ENCODE measurements around the gene RWDD1. TPM values are rescaled to one million over a fixed set of nuclear protein-coding genes. Genes with fewer than 3 reads are reported as not detected.

Gene RWDD1
- total and polyA plus RNA-seq, 2 donors (not counting 1 experiment from before 2014, with no cell fraction given): 18.0 to 22.4 TPM

GRCh38 chr6:116572162-116572561, 858 bp downstream of the RWDD1 start:
- POLR2A ChIA-PET: interaction anchor here (1.4 to 2.8 kb wide), 4 partner anchors 290 to 471 kb away, joined by 4 to 17 read pairs (median 8); partner anchors contain the start of genes NT5DC1, TSPYL1 and TSPYL4
- WGBS (ENCODE audit: insufficient coverage): 3% methylated on average over 6 of the region's 7 CpGs
- no peaks in the 10 kb centered on the region for H3K9me3 Mint-ChIP-seq (ENCODE audit: insufficient read depth)
- H3K27ac ChIP-seq (ENCODE audit: low read length in 2 of 2): peak overlapping the region; percentile 83 to 96
- peak overlapping the region; percentile 89 for H3K4me2 ChIP-seq (replicated peaks; ENCODE audit: low read depth, low read length, poor library complexity, severe bottlenecking)
- ATAC-seq (ENCODE audit: low read depth): no peak
- intact Hi-C loops (cut with micrococcal nuclease): no loop called here
- peak overlapping the region; percentile 97 for H3K27ac Mint-ChIP-seq
- peak overlapping the region; percentile 98 for H3K9ac ChIP-seq (ENCODE audit: low read length)
- H3K9me3 ChIP-seq (ENCODE audit: control extremely low read depth in 1 of 3, control insufficient read depth in 2 of 3, insufficient read depth in 1 of 3, low read length in 2 of 3): no peaks in the 10 kb centered on the region
- H3K36me3 ChIP-seq (replicated peaks in 1 of 2; ENCODE audit: control extremely low read depth in 1 of 2, control insufficient read depth in 1 of 2, extremely low read depth in 1 of 2, insufficient read depth in 2 of 2, low read length in 1 of 2): peaks cover 5 to 13% of the 10 kb centered on the region in 2 experiments
- peaks cover 40% of the 10 kb centered on the region for H3K4me1 Mint-ChIP-seq
- peak overlapping the region; percentile 97 for H3K4me3 Mint-ChIP-seq
- no peaks in the 10 kb centered on the region for H4K20me1 ChIP-seq (ENCODE audit: control insufficient read depth, insufficient read depth, low read length, poor library complexity, severe bottlenecking)
- TF ChIP-seq CTCF (IDR thresholded peaks at IDR 0.05) (no peak), EZH2 (IDR thresholded peaks at IDR 0.05; ENCODE audit: borderline replicate concordance, insufficient read depth, low read depth, low read length, poor library complexity, severe bottlenecking) (no peak)
- peaks cover 24% of the 10 kb centered on the region in 2 donors for H3K4me1 ChIP-seq (ENCODE audit: control insufficient read depth in 2 of 2, insufficient read depth in 2 of 2, low read length in 2 of 2)
- CTCF ChIA-PET: interaction anchor here (1.1 to 4.6 kb wide), 8 partner anchors 9 to 317 kb away, joined by 3 to 34 read pairs (median 5); partner anchors contain the start of gene TSPYL1
- H2AFZ ChIP-seq (ENCODE audit: insufficient read depth, low read depth, low read length, poor library complexity, severe bottlenecking): peak overlapping the region; percentile 94
- DNase-seq: peak; percentile 31
- no peaks in the 10 kb centered on the region for H3K27me3 ChIP-seq (replicated peaks in 1 of 4; ENCODE audit: control extremely low read depth in 1 of 4, control insufficient read depth in 3 of 4, insufficient read depth in 4 of 4, low read length in 3 of 4)
- H3K27me3 Mint-ChIP-seq: no peaks in the 10 kb centered on the region
- H3K79me2 ChIP-seq (ENCODE audit: control insufficient read depth, insufficient read depth, low read length): peaks cover 53% of the 10 kb centered on the region
- H3K4me3 ChIP-seq (ENCODE audit: control extremely low read depth in 1 of 5, extremely low read depth in 1 of 5, insufficient read depth in 1 of 5, low read depth in 2 of 5, low read length in 4 of 5): peak overlapping the region; percentile 81 to 93 (median 83)

DNA sequence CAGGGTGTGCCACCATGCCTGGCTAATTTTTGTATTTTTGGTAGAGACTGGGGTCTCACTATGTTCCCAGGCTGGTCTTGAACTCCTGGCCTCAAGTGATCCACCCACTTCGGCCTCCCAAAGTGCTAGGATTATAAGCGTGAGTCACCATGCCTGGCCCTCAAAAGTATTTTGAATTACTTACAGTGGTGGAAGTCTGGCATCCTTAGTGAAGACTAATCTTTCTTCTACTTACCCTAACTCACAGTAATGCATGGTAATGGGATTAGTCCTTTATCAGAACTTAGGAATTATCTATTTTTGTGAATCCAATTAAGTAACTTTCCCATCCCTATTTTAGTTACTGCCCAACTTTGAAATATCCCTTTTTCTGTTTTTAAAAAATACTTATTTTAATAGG, 3.9 kb downstream of the RWDD1 start:
- no peaks in the 10 kb centered on the region for H3K27me3 ChIP-seq (replicated peaks in 1 of 4; ENCODE audit: control extremely low read depth in 1 of 4, control insufficient read depth in 3 of 4, insufficient read depth in 4 of 4, low read length in 3 of 4)
- H2AFZ ChIP-seq (ENCODE audit: insufficient read depth, low read depth, low read length, poor library complexity, severe bottlenecking): no peak overlapping the region
- Mint-ChIP-seq H3K27me3 (no peaks in the 10 kb centered on the region), H3K4me1 (peaks cover 28% of the 10 kb centered on the region), H3K4me3 (no peak overlapping the region), H3K27ac (no peak overlapping the region), H3K9me3 (ENCODE audit: insufficient read depth) (no peaks in the 10 kb centered on the region)
- intact Hi-C loops (cut with micrococcal nuclease): no loop called here
- ChIA-PET CTCF (interaction anchor here (1.0 kb wide), 1 partner anchor 14 kb away, joined by 4 read pairs; no protein-coding TSS in a partner anchor), POLR2A (no interaction called here)
- H3K79me2 ChIP-seq (ENCODE audit: control insufficient read depth, insufficient read depth, low read length): peaks cover 61% of the 10 kb centered on the region
- WGBS (ENCODE audit: insufficient coverage): no CpG with 5 or more reads among the region's 2 CpGs
- no peaks in the 10 kb centered on the region for H4K20me1 ChIP-seq (ENCODE audit: control insufficient read depth, insufficient read depth, low read length, poor library complexity, severe bottlenecking)
- no peak overlapping the region for H3K27ac ChIP-seq (ENCODE audit: low read length in 2 of 2)
- H3K4me2 ChIP-seq (replicated peaks; ENCODE audit: low read depth, low read length, poor library complexity, severe bottlenecking): no peak overlapping the region
- H3K4me3 ChIP-seq (ENCODE audit: control extremely low read depth in 1 of 5, extremely low read depth in 1 of 5, insufficient read depth in 1 of 5, low read depth in 2 of 5, low read length in 4 of 5): no peak overlapping the region
- no peaks in the 10 kb centered on the region for H3K9me3 ChIP-seq (ENCODE audit: control extremely low read depth in 1 of 3, control insufficient read depth in 2 of 3, insufficient read depth in 1 of 3, low read length in 2 of 3)
- H3K9ac ChIP-seq (ENCODE audit: low read length): no peak overlapping the region
- peaks cover 5 to 16% of the 10 kb centered on the region in 2 experiments for H3K36me3 ChIP-seq (replicated peaks in 1 of 2; ENCODE audit: control extremely low read depth in 1 of 2, control insufficient read depth in 1 of 2, extremely low read depth in 1 of 2, insufficient read depth in 2 of 2, low read length in 1 of 2)
- ATAC-seq (ENCODE audit: low read depth): no peak
- no peak for DNase-seq
- H3K4me1 ChIP-seq (ENCODE audit: control insufficient read depth in 2 of 2, insufficient read depth in 2 of 2, low read length in 2 of 2): peaks cover 15% of the 10 kb centered on the region in 2 donors
- TF ChIP-seq CTCF (IDR thresholded peaks at IDR 0.05) (no peak), EZH2 (IDR thresholded peaks at IDR 0.05; ENCODE audit: borderline replicate concordance, insufficient read depth, low read depth, low read length, poor library complexity, severe bottlenecking) (no peak)
